Panc1 (cell line): ENCODE data around the gene LEAP2.

Experiments
- CTCF ChIP-seq: fragments of 450-650 bp; IDR thresholded peaks from 2 replicates; pipeline ENCODE4 v1.5.1; 2017; ENCODE audit warnings: mild to moderate bottlenecking
- POLR2AphosphoS5 ChIP-seq: IDR thresholded peaks from 2 replicates; pipeline ENCODE4 v1.6.1; 2012; ENCODE audit warnings: mild to moderate bottlenecking, low read depth, low read length, moderate library complexity
- REST ChIP-seq, 2 experiments: IDR thresholded peaks; 2 replicates each; pipeline ENCODE4 v1.6.1; 2011 to 2012; ENCODE audit warnings: low read depth in 2 of 2, control low read depth in 1 of 2, low read length in 1 of 2, mild to moderate bottlenecking in 1 of 2, moderate library complexity in 1 of 2; ENCODE audit not compliant: insufficient read depth in 1 of 2
- TCF7L2 ChIP-seq: IDR thresholded peaks from 2 replicates; pipeline ENCODE4 v1.6.1; 2011; ENCODE audit warnings: mild to moderate bottlenecking, low read depth, low read length, inconsistent platforms

- no peak for TF ChIP-seq CTCF
- no peak for TF ChIP-seq POLR2AphosphoS5
- TF ChIP-seq TCF7L2: no peak
- no peak for TF ChIP-seq REST (IDR thresholded peaks at IDR 0.05; ENCODE audit: insufficient read depth in 1 of 2, low read depth in 2 of 2, low read length in 1 of 2)
These were observed 25.2 kb upstream of the LEAP2 start for GRCh38 chr5:132848270-132848669.
